GM21360 (cell line): ENCODE results near the gene SEMA6A.

Experiments
- ATAC-seq: cut with Tn5 transposase; IDR thresholded peaks from one replicate; pipeline ENCODE4 v1.9.1; 2021; ENCODE audit warnings: mild to moderate bottlenecking, moderate library complexity; ENCODE audit not compliant: unreplicated experiment

The SEMA6A gene, protein sequence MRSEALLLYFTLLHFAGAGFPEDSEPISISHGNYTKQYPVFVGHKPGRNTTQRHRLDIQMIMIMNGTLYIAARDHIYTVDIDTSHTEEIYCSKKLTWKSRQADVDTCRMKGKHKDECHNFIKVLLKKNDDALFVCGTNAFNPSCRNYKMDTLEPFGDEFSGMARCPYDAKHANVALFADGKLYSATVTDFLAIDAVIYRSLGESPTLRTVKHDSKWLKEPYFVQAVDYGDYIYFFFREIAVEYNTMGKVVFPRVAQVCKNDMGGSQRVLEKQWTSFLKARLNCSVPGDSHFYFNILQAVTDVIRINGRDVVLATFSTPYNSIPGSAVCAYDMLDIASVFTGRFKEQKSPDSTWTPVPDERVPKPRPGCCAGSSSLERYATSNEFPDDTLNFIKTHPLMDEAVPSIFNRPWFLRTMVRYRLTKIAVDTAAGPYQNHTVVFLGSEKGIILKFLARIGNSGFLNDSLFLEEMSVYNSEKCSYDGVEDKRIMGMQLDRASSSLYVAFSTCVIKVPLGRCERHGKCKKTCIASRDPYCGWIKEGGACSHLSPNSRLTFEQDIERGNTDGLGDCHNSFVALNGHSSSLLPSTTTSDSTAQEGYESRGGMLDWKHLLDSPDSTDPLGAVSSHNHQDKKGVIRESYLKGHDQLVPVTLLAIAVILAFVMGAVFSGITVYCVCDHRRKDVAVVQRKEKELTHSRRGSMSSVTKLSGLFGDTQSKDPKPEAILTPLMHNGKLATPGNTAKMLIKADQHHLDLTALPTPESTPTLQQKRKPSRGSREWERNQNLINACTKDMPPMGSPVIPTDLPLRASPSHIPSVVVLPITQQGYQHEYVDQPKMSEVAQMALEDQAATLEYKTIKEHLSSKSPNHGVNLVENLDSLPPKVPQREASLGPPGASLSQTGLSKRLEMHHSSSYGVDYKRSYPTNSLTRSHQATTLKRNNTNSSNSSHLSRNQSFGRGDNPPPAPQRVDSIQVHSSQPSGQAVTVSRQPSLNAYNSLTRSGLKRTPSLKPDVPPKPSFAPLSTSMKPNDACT

DNA sequence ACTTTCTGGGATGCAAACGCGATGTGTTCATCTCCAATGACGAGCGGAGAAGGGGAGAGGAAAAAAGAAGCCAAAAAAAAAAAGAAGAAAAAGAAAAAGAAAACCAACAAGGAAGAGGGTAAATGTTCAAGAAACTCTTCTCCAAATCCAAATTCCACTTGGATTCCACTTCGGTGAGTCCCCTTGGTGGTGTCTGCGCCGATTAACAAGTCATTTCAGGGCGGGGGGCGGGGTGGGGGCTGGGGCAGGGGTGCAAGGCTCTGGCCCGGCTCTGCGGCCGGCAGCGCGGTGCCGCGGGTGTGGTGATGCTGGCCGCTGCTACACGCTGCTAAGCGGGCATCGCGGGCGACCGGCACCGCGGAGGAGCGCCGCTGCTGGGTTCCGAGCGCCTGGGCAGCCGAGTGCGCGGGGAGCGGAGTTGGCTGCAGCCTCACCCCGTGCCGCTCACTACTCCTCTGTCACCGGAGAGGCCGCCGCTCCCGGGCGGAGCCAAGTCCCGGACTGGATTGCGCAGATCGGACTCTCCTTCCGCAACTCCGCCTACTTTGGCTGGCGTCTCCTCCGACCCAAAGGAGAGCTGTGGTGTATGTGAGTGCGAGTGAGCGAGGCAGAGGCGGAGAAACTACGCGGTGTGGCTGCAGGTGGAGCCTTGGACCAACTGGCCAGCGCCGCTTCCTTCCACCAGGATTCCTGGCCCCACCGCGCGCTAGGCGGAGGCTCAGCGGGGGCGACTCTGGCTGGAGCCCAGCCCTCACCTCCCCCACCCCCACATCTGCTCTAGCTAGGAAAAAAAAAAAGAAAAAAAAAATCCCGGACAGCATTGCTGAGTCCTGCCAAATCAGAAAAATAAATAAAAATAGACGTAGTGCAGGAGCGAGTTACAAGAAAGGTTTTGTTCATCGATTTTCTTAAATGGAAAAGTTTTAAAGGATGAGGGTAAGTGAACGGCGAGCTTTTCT lies at the start of gene SEMA6A:
Gene SEMA6A (minus strand): TSS at position 457 of the 959 bp plus-strand sequence. CDS start 69,879 bp downstream, outside the sequence.
- peak; percentile 51 for ATAC-seq

DNA sequence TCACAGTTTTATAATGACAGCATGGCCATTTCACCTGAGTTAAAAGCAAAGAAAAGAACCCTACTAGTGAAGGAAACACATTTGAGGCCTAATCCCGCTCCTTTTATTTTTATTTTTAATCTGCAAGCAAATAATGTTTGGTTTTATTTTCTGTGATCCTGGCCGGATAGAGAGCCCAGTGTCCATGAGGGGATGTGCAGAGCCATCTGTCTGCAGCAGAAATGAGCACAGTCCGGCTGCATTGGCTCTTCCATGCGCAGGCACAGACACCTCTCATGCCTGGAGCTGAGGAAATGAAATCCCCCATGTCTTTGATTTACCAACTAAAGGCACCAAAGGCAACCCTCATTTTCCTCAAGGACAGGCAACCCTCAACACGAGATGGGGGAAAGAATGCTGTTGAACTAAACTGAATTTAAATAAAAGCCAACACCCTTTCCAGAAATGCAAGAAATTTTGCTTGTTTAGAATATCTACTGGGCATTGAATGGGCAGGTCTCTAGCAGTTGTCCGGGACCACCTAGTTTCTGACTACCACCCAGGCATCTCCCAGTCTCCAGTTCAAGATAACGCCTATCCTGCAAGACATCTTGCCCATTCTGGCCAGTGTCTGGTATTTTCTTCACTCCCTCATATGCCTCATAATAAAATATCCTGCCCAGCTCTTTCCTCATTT lies 47.9 kb upstream of the SEMA6A start:
- ATAC-seq, result no peak

DNA sequence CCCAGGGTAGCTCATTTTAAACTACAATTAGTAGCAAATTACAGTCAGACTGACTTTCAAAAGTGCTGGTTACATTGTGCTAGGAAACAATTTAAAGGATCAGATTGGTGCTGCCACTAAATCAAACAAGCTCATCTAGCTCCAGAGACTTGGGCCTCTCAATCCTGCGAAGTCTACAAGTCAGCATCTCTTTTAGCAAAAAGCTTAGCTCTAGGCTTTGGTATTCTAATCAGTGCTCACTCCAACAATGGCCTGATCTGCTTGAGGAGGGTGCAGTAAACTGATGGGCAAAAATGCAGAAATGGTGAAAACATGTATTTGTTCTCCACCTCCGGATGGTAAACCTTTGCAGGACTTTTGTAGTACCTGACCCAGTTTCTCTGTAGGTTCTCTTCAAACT lies 47.0 kb upstream of the SEMA6A start:
- ATAC-seq, result no peak

DNA sequence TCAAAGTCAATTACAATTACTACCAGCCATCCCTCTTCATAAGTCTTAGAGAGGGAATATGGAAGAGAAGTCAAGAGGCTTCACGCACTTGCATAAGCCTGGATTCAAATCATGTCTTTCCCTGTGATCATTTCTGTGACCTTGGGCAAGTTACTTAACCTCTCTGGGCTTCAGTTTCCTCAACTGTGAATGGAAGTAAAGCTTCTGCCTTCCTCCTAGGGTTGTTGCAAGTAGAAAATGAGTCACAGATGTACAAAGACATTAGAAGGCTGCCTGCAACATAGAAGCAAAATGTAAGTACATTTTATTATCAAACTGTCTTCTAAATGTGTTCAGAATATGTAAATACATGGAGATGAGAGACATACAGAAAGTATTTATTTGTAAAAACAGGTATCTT lies 42.3 kb upstream of the SEMA6A start:
- ATAC-seq, result no peak

DNA sequence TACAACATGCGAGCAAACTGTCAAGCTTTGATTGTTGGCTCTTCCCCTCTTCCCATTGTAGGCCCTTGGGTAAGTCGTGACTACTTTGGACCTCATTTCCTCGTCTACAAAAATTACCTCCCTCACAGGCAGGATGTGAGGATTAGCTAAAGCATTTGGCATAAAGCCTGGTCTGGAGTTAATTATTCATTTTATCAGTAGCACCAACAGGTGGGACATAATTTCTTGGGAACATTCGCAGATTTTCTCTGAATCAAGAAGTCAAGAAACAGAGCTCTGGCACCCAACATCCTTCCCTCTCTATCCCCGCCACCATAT lies 39.9 kb upstream of the SEMA6A start:
- ATAC-seq, result no peak

DNA sequence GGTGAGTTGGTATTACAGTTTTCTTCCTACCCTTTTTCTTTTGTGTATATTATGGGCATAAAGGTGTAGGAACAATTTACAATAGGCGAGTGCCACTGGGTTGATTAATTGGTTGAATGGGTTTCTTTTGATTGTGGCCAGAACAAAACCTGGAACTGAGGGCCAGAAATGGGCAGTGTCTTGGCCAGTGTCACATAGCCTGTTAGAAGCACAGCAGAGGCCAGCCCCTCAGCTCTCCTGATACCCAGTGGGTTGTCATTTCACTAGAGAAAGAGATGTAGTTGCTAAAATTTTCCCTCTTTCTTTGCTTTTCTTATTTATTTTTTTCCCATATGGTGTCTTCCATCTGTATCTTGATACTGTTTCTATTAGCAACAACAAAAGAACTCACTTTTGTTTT lies 38.8 kb upstream of the SEMA6A start:
- no peak for ATAC-seq

DNA sequence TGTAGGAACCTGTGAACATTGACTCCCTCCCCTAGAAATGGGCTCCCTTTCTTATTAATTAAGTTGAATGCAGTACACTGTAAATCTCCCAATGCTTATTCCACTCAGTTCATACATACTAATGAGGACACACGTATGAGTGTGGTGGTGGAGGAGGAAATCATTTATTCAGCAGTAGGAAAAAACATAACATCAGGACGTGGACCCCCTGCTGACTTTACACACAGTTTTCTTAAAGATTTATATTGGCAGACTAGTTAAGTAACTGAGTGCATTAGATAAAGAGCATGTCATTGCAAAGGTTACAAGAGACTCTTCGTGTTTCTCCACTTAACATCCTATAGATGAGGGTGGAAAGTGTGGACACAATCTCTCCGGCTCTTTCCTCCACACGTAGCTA lies 37.8 kb upstream of the SEMA6A start:
- no peak for ATAC-seq

DNA sequence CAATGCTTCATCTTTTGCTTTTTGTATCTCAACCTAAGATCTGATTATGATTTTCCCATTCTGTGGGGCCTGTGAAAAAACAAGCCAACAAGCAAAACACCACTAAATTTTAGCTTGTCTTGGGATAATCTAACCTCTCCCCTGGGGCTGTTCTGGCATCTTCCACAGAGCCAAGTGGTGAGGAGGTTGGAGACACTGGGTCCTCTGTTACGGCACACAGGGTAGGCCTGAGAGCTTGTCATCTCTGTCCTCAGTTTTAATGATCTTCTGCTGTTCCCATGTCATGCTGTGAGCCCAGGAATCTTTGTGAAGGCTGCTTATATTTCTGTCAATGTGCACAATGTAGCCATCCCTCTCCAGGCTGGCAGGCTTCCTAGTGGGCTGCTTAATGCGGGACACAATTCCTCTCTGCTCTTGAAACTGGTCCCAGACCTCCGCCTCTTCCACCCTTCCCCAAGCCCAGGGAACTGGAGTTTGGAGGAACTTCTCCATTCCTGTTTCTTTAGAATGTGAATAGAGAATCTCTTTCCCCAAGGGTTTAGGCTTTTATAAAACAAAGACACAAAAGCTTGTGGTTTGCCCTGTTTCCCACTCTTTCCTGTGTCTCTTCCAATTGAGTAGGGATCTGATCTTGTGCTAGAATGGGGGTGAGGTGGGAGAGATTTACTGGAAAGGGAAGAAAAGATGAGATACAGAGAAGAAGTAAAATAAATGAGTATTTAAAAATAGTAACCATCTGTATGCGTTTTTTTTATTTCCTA lies 30.9 kb upstream of the SEMA6A start:
- ATAC-seq, result no peak

DNA sequence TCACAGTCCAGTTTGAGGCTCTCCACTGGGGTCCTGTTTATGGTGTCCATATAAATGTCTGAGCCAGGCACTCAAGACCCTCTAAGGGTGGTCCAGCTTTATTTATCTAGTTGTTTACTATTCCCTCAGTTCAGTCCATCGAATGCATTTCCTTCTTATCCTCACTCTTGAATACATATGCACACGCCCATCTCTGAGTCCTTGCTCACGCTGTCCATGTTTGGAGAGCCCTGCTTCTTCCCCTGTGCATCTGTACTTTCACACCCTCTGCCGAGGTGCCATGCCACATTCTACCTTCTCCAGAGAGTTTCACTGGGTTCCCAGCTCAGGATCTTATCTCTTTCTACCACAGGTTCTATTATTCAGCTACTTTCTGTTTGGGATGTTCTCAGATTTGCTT lies 30.2 kb upstream of the SEMA6A start:
- no peak for ATAC-seq

DNA sequence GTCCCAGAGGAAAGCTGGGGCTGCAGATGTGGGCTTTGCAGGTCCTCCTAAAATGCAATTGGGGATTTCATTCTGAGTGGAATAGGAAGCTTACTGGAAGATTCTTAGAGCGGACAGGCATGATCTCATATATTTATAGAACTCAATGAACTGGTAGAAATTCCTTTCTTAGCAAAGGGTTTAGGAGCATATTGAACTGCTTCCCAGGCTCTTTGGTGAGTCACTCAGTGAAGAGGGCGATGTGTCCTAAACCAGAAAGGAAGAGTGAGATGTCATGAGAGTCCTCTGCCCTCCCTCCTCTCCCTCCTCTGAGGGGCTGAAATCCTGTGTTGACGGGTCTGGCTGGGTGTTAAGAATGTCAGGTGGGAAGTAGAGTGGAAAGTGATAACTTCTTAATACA lies 26.3 kb upstream of the SEMA6A start:
- ATAC-seq, result no peak

DNA sequence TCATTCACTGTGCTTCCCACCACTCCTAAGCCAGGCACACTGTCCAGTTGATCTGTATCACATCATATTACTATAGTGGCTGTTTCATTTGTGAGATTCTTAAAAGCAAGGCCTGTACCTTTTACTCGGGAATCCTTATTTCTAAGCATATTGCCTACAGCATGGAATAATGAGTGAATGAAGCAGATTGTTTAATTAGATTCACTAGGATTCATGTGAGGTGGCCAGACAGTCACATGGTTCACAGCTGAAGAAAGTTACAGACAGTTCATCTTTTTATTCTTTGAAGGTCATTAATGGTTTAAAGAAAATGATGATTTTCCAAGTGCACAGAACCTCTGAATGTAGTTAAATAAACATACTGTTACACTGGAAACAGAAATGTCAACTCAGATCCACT lies 24.3 kb upstream of the SEMA6A start:
- no peak for ATAC-seq

DNA sequence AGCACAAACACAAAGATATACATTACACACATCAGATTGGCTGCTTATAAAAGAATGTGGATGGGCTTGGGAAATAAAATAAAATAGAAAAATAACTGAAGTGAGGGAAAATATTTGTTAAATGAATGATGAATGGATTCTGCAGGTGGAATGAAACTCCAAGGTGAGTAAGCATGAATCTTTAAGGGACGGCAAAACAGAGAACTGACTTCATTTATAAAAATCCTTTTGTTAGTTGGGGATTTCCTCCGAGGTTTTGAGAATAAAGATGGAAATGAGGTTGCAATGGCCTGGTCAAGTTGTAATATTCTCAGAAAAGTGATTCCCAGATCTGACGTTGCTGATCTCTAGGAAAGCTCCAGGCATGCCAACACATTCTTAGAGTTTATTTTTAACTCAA lies 20.9 kb upstream of the SEMA6A start:
- no peak for ATAC-seq

DNA sequence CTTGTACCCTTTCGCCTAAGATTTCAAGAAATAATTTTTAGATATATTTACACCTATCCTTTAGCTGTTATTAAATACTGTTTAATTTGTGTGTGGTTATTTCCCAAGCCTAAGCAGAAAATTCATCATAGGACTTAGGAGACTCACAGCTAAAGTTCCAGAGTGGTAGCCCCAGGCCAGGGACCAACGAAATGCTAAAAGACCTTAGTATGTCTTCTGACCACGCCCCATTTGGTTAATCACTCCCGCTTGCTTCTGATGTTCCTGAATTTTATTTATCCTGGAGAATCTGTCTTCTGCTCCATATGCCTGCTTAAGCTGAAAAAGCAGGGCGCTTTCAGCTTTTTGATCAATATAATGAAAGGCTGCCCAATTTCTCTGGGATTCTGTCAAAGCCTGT lies 18.7 kb upstream of the SEMA6A start:
- no peak for ATAC-seq

DNA sequence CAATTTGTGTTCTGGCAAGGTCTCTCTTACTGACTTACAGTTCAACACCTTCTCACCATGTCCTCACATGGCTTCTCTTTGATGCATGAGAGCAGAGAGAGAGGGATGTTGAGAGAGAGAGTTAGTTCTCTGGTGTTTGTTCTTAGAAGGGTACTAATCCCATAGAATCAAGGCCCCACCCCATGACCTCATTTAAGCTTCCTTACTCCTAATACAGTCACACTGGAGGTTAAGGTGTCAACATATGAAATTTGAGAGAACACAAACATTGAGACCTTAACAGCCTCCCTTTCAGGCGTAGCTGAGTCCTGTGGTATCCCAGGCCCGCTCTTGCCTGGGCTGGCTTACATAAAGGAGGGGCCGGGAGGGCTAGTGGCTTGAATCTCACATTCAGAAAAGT lies 10.6 kb upstream of the SEMA6A start:
- no peak for ATAC-seq

DNA sequence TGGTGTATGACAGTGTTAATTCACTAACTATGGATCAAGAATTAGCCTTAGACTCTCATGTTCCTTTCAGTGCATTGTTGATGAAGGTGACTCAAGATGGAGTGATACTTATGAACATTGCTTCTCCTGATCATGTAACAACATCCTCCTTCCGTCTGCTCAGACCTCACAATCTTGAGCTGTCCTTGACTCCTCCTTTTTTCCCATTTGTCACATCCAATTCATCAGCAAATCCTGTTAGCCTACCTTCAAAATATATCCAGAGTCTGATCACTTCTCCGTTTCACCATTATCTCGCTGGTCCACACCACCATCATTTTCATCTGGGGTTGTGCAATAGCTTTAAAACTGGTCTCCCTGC lies 9.2 kb upstream of the SEMA6A start:
- no peak for ATAC-seq

DNA sequence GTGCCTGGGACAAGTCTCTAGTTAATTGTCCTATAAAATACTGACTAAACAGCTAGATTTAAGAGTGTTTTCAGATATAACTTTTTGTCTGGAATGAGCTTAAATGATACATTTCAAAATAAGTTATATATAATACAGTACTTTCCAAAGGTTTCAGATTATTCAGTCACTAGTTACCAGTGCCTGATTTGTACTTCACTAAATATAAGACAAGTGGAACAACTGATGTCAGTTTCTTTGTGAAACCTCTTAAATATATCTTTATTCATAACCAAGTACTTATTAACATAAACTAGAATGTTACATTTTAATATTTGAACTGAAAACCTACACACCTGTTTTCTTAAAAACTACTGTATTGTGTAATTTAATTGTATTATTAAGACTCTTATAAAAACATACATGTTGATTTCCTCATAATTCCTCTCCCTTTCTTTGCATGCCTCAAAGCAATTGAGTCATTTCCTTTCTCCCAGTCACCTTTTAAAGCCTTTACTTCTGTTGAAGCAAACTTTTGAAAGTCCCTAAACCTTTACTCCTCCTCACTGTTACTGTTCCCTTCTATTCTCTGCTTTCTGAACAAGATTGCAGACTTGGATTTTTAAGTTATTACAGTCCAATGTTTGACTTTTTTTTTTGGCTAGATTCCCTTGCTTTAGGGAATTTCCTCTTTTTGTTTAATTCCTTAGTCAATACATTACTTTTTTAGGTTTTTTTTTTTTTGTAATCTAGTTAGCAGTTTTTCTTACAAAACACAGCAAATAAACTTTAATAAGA lies 8.7 kb upstream of the SEMA6A start:
- no peak for ATAC-seq

DNA sequence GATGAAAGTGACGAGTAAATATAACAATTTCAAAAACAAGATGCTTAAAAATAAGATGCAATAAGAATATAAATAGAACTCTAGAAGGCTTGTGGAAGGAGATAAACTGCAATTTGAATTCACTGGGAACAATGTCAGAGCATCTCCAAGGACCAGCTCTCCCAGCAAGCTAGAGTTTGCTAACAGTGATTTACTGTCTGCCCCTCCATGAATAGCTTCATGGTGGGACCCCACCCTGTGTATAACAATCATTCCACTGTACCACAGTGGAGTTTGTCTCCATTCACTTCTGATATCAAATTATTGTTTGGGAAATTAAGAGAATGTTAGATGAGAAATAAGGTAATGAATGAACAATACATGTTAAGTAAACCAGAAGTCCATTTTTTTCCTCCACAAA lies 7.3 kb upstream of the SEMA6A start:
- ATAC-seq, result no peak

DNA sequence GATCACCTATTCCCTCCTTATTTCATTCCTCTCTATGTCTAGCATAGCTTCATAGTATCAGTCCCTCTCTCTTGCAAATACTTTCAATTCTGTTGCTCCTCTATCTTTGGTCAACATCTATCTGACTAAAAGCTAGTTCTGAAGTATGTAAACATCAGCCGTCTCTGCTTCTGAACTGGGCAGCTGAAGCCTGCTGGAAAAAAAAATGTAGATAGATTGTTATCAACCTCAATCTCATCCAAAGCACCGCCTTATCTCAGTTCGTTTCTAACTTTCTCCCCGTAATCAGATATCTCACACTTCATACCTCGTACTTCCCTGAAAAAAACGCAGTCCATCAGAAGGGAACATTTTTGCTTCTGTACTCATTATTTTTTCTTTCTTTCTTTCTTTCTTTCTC lies 4.5 kb upstream of the SEMA6A start:
- no peak for ATAC-seq

DNA sequence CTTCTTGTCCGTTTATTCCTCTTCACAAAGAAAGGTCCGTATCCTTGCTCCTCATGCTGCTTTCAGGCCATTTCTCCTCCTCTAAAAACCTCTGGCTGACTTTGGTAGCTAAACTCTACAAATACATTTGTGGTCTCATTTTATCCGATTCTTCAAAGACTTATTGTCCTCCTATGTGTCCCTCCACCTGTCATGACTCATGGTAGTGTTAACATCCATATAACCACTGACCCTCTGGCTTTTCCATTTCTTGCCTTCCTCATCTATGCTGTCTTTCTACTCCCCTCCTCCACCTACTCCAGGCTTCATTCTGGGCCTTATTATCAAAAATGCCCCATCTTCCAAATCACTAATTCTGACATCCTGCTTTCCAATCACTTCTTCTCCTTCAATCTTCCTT lies 4.1 kb upstream of the SEMA6A start:
- ATAC-seq, result no peak
